Thymus (tissue), 11 donors: ENCODE results near the gene HPF1. TPM values are rescaled to one million over a fixed set of nuclear protein-coding genes. Genes with fewer than 3 reads are reported as not detected.
"Not testable (repeated sequence)": the region's sequence is repeated elsewhere in the genome, so short reads cannot be mapped to it uniquely, and the experiment has no call there.

Experiments used
- DNase-seq, 9 donors: peaks; one replicate each; pipeline ENCODE4 v3.0.0-alpha.2; 2013; ENCODE audit warnings: low spot score in 9 of 9, low read depth in 6 of 9, missing footprints in 1 of 9
- H3K27ac ChIP-seq, 2 donors: one replicate each; pipeline ENCODE4 v1.5.1; 2013; ENCODE audit warnings: control low read depth in 1 of 2, low read depth in 1 of 2, low read length in 1 of 2, mild to moderate bottlenecking in 1 of 2, moderate library complexity in 1 of 2
- H3K27me3 ChIP-seq, 2 donors: one replicate each; pipeline ENCODE4 v1.5.1; 2013; ENCODE audit warnings: low read length in 1 of 2; ENCODE audit not compliant: control insufficient read depth in 2 of 2, insufficient read depth in 1 of 2
- H3K36me3 ChIP-seq, 2 donors: one replicate each; pipeline ENCODE4 v1.5.1; 2013; ENCODE audit warnings: low read length in 1 of 2, mild to moderate bottlenecking in 1 of 2, moderate library complexity in 1 of 2; ENCODE audit not compliant: control insufficient read depth in 2 of 2, insufficient read depth in 2 of 2
- H3K4me1 ChIP-seq, 2 donors: one replicate each; pipeline ENCODE4 v1.5.1; 2013; ENCODE audit warnings: low read length in 2 of 2; ENCODE audit not compliant: control insufficient read depth in 2 of 2, insufficient read depth in 2 of 2
- H3K4me3 ChIP-seq, 2 donors: one replicate each; pipeline ENCODE4 v1.5.1; 2013; ENCODE audit warnings: low read length in 2 of 2, control low read depth in 1 of 2, mild to moderate bottlenecking in 1 of 2
- H3K9me3 ChIP-seq, 2 donors: one replicate each; pipeline ENCODE4 v1.5.1; 2013; ENCODE audit warnings: low read length in 1 of 2, mild to moderate bottlenecking in 1 of 2; ENCODE audit not compliant: control insufficient read depth in 2 of 2, insufficient read depth in 1 of 2
- whole genome bisulfite sequencing: extraction: QIAGEN DNeasy Blood & Tissue Kit; methylation state at CpG from one replicate; pipeline ENCODE4 v1.1.7; 2013; 5-methylcytosine and 5-hydroxymethylcytosine counted together
- polyA plus RNA-seq: library from polyadenylated mRNA; stranded (reverse); fragments of 200-250 nt; gene quantifications from one replicate; pipeline ENCODE4 v1.2.3, GENCODE V29; 2013
- total RNA-seq: library from RNA; stranded (reverse); fragments of 120-200 nt; gene quantifications from one replicate; pipeline ENCODE4 v1.2.4, GENCODE V29; 2013
- donor health status: healthy.

HPF1 gene
- total and polyA plus RNA-seq, 2 donors, result 29.1 to 37.7 TPM

GRCh38 chr4:169791062-169791461 lies 33.3 kb upstream of the HPF1 start:
- DNase-seq, result no peak
- Histone ChIP-seq H3K4me3 (no peak overlapping the region), H3K27me3 (peaks cover 17 to 25% of the 10 kb centered on the region in 2 donors), H3K27ac (no peak overlapping the region), H3K4me1 (no peaks in the 10 kb centered on the region), H3K9me3 (no peaks in the 10 kb centered on the region), H3K36me3 (no peaks in the 10 kb centered on the region)
- 76% methylated on average over 2 of the region's 2 CpGs for WGBS

GRCh38 chr4:169774466-169775445 lies 17.0 kb upstream of the HPF1 start:
- peak in 5 of 9 donors; percentile 50 to 73 (median 63) for DNase-seq
- Histone ChIP-seq H3K27ac (no peak overlapping the region), H3K4me1 (peaks cover 4 to 11% of the 10 kb centered on the region in 2 donors), H3K36me3 (no peaks in the 10 kb centered on the region), H3K27me3 (peaks cover 0 to 9% of the 10 kb centered on the region in 2 donors), H3K4me3 (peak overlapping the region in 1 of 2 donors; percentile 21), H3K9me3 (peaks cover 1 to 6% of the 10 kb centered on the region in 2 donors)
- 32% methylated on average over 58 of the region's 58 CpGs for WGBS

GRCh38 chr4:169773889-169774288 lies 16.1 kb upstream of the HPF1 start:
- Histone ChIP-seq H3K27ac (no peak overlapping the region), H3K36me3 (no peaks in the 10 kb centered on the region), H3K4me1 (peaks cover 4 to 11% of the 10 kb centered on the region in 2 donors), H3K9me3 (peaks cover 1 to 6% of the 10 kb centered on the region in 2 donors), H3K4me3 (no peak overlapping the region), H3K27me3 (peaks cover 0 to 9% of the 10 kb centered on the region in 2 donors)
- whole genome bisulfite sequencing, result 94% methylated on average over 7 of the region's 7 CpGs
- DNase-seq, result no peak

GRCh38 chr4:169771556-169772080 lies 13.9 kb upstream of the HPF1 start:
- 98% methylated on average over 11 of the region's 11 CpGs for WGBS
- DNase-seq, H3K27me3 ChIP-seq, H3K36me3 ChIP-seq, H3K9me3 ChIP-seq, H3K27ac ChIP-seq, H3K4me3 ChIP-seq: not testable (repeated sequence)
- peaks cover 4 to 11% of the 10 kb centered on the region in 2 donors for H3K4me1 ChIP-seq

- peaks cover 4 to 11% of the 10 kb centered on the region in 2 donors for H3K4me1 ChIP-seq
- no peaks in the 10 kb centered on the region for H3K36me3 ChIP-seq
- H3K4me3 ChIP-seq, result no peak overlapping the region
- peaks cover 1 to 6% of the 10 kb centered on the region in 2 donors for H3K9me3 ChIP-seq
- H3K27ac ChIP-seq, result no peak overlapping the region
- no peak for DNase-seq
- peaks cover 0 to 9% of the 10 kb centered on the region in 2 donors for H3K27me3 ChIP-seq
Observed at GRCh38 chr4:169770416-169770815, 12.7 kb upstream of the HPF1 start.

GRCh38 chr4:169768385-169768784 lies 10.6 kb upstream of the HPF1 start:
- Histone ChIP-seq H3K4me3 (no peak overlapping the region), H3K36me3 (no peaks in the 10 kb centered on the region), H3K27ac (no peak overlapping the region), H3K27me3 (no peaks in the 10 kb centered on the region), H3K9me3 (no peaks in the 10 kb centered on the region), H3K4me1 (no peaks in the 10 kb centered on the region)
- DNase-seq, result no peak
- 98% methylated on average over 3 of the region's 3 CpGs for WGBS

GRCh38 chr4:169766741-169767140 lies 9.0 kb upstream of the HPF1 start:
- WGBS, result 87% methylated on average over 3 of the region's 3 CpGs
- H3K36me3 ChIP-seq, result no peaks in the 10 kb centered on the region
- H3K4me3 ChIP-seq, result no peak overlapping the region
- no peak overlapping the region for H3K27ac ChIP-seq
- H3K27me3 ChIP-seq, result no peaks in the 10 kb centered on the region
- peaks cover 0 to under 1% of the 10 kb centered on the region in 2 donors for H3K4me1 ChIP-seq
- no peak for DNase-seq
- H3K9me3 ChIP-seq, result no peaks in the 10 kb centered on the region

- peaks cover 0 to 6% of the 10 kb centered on the region in 2 donors for H3K4me1 ChIP-seq
- no peaks in the 10 kb centered on the region for H3K9me3 ChIP-seq
- H3K36me3 ChIP-seq, result no peaks in the 10 kb centered on the region
- 95% methylated on average over 2 of the region's 2 CpGs for WGBS
- no peaks in the 10 kb centered on the region for H3K27me3 ChIP-seq
- no peak overlapping the region for H3K4me3 ChIP-seq
- H3K27ac ChIP-seq, result no peak overlapping the region
- no peak for DNase-seq
Observed at GRCh38 chr4:169765835-169766234, 8.1 kb upstream of the HPF1 start.

- H3K36me3 ChIP-seq, result no peaks in the 10 kb centered on the region
- 5% methylated on average over 4 of the region's 4 CpGs for WGBS
- peak in 2 of 9 donors; percentile 29 to 64 for DNase-seq
- peaks cover 3 to 14% of the 10 kb centered on the region in 2 donors for H3K4me1 ChIP-seq
- peak overlapping the region in 1 of 2 donors; percentile 67 for H3K27ac ChIP-seq
- H3K9me3 ChIP-seq, result no peaks in the 10 kb centered on the region
- no peaks in the 10 kb centered on the region for H3K27me3 ChIP-seq
- H3K4me3 ChIP-seq, result no peak overlapping the region
Observed at GRCh38 chr4:169761846-169762245, 4.1 kb upstream of the HPF1 start.
